ENCODE data around the gene SLC13A3. TPM values are rescaled to one million over a fixed set of nuclear protein-coding genes. Genes with fewer than 3 reads are reported as not detected.

Gene SLC13A3
- polyA plus RNA-seq, 1 donor, result 3.1 TPM

DNA sequence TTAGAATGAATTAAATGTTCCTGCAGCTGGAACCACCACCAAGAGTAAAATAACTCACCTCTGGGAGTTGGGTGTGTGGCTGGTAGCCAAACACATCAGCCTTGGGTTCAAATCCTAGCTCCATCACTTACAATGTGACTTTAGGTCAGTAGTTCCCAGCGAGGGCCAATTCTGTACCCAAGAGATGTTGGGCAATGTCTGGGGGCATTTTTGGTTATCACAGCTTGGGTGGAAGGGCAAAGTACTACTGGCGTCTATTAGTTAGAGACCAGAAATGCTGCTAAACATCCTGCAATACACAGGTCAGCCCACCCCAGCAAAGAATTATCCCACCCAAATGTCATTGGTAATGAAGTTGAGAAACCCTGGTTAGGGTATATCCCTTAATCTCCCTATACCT, 48.8 kb downstream of the SLC13A3 start:
- DNase-seq, result no peak

DNA sequence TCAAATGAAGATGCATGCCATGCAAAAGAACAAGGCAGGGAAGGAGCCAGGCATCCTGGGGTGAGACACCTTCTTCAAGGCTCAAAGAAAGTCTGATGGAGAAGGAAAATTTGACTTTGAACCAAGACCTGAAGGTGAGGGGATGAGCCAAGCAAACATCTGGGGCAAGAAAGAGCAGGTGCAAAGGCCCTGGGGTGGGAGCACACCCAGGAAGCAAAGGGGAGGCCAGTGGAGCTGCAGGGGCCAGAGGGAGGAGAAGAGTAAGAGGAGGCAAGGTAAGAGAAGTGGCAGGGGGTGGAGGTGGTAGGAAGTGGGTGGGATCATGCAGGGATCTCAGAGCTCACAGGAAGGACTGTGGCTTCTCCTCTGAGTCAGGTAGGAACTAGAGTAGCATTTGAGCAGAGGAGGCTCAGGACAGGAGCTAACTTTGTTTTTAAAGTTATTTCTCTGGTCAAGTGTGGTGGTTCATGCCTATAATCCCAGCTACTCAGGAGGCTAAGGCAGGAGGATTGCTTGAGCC, 49.6 kb downstream of the SLC13A3 start:
- no peak for DNase-seq

DNA sequence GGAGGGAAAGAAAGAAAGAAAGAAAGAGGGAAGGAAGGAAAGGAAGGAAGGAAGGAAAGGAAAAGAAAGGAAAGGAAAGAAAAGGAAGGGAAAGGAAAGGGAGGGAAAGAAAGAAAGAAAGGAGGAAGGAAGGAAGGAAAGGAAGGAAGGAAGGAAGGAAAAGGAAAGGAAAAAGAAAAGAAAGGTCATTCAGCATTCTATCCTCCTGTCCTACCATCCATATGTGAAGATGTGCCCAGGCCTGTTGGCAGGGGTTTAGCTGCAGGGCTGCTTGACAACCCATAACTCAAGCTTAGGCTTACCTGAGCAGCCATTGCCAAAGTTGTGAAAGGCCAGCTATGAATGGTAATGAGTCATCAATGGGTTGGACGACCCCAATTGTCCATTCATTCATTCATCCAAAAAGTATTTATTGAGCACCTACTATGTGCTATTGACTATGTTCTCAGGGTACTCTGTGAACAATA, 50.9 kb downstream of the SLC13A3 start:
- DNase-seq, result no peak

DNA sequence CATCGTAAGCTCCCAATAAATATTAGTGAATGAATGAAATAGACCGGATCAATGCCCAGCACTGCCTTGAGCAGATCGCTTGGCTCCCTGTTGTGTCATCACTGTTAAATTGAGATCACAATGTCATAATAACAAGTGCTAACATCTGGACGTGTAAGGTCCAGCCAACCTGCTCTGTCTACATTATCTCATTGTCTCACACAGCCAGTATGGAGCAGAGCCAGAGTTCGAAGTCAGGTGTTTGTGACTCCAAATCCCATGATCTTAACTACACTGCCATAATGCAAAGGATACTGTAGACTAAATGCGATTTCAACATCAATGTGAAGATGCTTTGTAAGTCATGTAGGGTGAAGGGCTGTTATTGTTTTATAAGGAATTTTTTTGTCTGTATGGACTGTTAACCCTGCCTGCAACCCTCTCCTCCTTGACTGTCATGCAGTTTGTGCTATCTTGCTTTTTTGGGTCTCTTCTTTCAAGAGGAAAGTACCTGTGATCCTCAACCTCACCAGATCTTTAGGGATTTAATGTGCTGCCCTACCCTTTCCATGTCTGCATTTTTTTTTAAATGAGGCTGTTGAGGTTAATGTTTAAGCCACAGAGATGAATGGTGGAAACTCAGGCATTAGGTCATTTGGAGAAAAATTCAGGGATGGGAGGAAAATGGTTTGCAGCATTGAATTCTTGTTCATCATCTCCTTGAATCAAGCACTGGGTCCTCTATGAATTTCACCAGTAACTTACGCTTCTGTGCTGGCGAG, 51.9 kb downstream of the SLC13A3 start:
- no peak for DNase-seq

DNA sequence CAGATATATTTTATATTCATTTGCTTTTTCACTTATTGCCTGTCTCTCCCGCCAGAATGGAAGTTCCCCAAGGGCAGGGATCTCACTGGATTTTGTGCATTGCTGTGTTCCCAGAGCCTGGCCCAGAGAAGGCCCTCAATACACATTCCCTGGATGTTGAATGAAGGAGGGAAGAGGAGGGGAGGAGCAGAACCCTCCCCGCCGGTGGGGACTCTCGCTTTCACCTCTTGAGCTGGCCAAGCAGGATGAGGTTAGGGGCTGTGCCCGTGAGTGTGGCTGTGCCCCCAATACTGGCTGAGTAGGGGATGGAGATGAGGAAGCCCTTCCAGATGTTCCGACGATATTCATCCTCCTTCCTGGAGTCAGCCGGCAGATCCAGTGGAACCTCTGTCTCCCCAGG, 55.3 kb downstream of the SLC13A3 start:
- DNase-seq, result no peak

DNA sequence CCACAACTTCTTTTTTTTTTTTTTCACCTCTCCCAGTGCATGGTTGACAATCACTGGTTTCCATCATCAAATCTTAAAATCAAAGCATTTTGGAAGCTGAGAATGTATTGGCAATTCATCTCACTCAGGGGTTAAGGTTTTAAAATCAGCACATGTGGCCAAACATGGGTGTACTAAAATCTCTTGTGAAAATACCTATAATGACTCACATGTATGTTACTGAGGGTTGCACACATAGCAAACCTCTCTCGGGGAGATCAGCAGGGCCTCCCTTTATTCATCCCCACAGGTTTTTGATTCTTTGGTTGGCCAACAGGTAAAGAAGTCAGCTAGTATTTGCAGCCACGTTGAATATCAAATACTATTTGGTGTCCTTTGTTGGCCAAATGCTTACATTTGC, 56.5 kb downstream of the SLC13A3 start:
- no peak for DNase-seq

DNA sequence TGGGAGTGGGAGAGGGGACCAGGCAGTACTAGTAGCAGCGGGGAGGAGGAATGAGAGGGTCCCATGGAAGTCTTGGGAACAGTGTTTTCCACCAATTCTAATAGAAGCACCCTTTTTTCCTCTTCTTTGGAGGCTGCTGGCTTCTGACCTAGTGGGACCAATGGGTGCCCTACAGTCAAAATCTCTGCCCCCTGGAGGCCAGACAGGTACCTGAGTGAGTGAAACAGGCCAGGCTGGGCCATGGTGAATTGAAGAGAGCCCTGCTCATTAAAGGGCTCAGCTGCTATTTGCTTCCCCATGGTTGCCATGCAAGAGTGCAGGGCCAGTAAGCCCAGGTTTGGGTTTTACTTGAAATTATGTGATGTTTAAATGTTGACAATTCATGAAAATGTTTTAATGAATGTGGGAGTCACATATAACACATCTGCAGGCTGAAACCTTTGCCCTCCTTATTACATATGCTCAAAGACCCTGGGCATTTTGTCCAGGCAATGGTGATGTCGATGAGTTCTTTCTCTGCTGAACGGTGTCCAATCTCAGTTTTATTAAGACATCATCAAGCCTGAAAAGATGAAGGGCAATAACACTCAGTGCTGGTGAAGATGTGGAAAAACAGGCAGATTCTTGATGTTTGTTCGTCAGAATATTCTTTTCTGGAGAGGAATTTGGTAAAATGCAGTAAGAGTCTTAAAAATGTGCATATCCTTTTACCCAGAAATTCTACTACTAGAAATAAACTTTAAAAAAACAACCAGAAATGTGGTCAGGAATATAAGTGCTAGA, 58.5 kb downstream of the SLC13A3 start:
- no peak for DNase-seq

DNA sequence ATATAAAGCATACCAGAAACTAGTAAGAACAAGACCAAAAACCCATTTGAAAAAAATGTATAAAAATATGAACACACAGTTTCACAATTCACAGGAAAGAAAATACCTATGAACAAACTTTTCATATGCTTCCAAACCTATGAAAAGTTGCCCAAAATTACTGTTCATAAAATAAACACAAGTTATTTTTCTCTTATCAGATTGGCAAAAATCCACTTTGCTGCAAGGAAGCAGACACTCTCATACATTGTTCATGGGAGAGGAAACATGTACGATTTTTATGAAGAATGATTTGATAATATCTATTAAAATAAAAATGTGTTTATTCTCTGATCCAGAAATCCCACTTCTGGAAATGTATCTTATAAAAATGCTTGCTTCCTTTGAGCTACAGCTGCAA, 60.8 kb downstream of the SLC13A3 start:
- DNase-seq, result no peak

DNA sequence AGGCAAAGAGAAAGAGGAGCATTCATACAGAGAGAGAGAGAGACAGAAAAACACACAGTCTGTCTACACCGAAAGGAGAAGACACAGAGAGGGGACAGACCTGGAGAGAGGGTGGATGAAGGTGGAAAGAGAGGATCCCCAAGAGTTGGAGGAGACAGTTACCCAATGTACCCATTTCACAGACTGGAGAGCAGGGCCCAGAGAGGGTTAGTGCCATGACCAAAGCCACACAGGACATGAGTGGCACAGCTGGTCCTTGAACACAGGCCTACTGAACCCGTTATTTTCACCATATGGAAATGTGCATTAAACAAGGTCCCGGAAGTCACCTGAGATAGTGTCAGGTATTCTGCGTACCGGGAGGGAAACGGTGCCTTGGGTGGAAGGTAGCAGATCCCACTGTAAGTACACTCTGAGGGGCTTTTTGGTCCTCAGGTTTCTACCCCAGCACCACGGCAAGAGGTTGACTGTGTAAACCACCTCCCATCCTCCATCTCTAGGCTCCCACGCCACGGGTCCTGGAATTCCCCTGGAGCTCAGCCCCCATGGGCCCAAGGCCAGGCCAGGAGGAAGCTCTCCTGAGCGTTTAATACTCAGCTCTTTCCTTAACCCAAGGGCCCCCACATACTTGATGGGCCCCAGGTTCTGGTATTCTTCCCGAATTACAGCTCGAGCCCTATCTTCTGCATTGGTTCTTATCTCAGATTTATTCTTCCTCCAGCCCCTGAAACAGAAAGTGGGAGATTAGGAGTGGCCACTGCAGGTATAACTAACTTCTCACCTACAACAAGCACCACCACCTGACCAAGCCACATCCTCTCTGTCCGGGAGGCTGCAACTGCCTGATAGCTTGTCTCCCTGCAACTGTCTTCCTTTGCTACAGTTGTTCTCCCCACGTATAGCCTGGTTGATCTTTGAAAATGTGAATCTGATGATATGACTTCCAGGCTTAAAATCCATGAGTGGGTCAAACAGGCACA, 62.4 kb downstream of the SLC13A3 start:
- no peak for DNase-seq

DNA sequence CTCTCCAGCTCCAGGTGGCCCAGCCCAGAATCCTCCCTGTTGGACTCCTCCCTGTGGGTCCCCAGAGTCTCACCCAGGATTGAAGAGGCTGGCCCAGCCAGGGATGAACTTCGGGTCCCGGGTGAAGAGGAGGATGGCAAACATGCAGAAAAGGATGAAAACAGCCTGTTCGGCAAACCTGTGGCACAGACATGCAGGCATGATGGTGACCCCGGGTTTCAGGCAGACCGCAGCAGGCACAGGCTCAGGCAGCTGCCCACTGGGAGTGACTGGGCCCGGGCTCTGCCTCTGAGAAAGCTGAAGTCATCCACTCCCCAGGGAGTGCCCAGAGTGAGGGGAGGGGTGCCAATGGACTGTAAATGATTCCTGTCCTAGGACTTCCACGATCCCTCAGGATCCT, 63.3 kb downstream of the SLC13A3 start:
- no peak for DNase-seq

DNA sequence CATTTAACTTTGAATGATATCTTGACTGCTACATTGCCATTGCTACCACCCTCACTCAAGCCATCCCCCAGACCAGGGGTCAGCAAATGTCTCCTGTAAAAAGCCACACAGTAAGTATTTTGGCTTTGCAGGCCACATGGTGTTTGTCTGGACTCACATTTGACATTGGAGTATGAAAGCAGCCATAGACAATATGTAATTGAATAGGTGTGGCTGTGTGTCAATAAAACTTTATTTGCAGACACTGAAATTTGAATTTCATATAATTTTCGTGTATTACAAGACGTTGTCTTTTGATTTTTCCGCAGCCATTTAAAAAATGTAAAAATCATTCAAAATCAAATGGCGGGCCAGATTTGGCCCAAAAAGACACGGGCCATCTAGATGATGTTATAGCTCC, 64.5 kb downstream of the SLC13A3 start:
- DNase-seq, result no peak

DNA sequence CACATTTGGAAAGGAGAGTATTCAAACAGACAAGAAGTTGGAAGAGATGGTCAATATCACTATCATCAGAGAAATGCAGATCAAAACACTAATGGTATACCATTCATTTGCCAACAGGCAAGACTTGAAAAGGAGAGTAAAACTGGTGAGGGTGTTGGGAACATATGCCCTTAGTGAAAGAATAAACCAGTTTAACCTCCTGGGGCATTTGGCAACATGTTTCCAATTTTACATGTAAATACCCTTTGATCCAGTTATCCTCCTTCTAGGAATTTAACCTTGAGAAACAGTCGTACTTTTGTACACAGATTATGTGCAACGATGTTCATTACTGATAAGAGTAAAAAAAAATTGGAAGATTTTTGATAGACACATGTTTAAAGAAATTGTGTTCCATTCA, 66.8 kb downstream of the SLC13A3 start:
- DNase-seq, result no peak

DNA sequence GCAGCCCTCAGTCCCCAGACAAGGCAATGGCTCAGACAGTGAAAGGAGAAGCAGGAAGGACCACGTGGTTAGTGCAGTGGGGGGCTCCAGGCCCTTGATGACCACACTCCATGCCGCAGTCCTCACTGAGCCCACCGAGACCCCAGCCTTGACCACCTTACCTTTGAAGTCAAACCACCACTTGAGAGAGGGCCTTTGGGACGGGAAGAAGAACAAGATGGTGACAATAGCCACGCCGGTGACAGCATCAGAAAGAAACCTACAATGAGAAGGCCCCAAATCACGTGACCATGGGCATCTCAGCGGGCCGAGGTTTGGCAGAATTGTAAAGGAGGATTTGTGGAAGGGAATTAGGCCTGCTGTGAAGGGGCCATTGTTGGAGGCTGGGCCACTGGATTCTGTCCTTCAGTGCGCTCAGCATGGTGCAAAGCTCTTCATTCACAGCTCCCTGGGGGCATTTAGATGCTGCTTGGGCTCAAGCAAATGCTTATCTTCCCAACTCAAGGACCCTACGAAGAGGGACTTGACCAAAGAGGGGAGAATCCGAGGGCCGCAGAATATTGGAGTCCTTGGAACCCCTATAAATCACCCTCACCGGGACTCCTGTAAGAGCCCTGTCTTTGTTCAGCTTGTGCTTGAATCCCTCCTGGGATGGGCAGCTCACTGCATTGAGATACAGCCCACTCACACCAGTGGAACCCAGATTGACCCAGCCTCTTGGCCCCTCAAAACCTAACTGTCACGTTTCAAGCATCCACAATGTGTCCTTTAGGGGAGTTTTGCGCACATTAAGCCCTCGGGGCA, 67.6 kb downstream of the SLC13A3 start:
- no peak for DNase-seq

DNA sequence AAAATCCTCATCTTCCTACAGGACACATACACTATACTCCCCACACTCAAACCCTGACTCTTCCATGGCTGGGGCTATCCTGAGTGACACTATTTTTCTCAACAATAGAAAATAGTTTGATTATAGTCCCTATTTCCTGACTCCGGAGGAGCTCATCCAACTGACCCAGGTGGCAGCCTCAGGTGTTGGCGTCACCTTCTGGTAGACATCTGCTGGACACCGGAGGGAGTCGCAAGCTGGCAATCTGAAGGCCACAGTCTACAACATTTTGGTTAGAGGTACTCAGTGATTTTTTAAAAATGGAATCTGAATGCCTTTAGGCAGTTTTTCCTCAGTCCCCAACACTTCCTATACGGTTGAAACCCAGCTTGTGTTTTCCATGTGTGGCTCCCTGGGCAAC, 68.6 kb downstream of the SLC13A3 start:
- no peak for DNase-seq

DNA sequence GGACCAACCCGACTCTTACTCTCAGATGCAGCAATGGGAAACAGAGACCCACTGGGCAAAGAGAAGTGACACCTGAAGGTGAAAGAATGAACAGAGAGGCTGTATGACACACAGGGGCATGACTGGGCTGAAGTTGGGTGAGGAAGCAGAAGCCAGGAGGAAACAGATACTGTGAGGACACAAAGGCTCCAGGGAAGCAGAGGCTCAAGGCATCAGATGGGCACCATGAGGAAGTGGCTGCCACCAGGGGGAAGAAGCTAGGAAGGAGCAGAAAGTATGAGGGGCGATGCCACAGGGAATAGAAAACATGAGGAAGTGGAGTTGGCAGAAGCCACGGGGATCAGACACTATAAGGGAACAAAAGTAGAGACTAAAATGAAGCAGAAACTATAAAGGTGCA, 69.9 kb downstream of the SLC13A3 start:
- no peak for DNase-seq

DNA sequence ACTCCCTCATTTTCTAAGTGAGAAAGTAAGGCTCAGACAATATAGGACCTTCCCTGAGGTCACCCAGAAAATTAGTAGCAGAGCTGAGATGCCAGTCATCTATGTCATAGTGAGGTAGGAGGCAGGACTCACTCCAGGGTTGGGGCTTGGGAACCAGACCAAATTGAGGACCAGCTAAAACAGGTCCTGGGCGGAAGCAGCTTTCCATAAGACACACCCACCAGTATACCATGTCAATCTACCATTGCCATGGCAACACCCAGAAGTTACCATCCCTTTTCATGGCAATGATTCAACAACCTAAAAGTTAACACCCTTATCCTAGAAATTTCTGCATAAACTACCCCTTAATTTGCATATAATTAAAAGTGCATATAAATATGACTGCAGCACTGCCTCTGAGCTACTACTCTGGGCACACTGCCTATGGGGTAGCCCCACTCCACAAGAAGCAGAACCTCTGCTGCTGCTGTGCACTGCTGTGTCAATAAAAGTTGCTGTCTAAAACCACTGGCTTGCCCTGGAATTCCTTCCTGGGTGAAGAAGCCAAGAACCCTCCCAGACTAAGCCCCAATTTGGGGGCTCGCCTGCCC, 70.5 kb downstream of the SLC13A3 start:
- DNase-seq, result no peak

DNA sequence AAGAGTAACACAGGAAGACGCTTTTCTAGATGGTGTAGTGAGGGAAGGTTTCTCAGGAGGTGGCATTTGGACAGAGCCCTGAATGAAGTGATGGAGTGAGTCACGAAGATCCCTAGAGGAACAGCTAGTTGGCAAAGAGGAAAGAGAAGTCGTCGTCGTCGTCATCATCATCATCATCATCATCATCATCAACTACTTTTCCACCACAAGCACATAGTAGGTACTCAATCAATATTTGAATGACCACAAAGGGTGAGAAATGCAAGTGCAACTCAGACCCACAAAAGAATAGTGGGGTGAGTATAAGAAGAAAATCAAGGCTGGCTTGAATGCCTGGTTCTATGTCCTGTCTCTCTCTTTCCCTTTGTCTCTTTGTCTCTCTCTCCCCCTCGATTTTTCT, 72.5 kb downstream of the SLC13A3 start:
- no peak for DNase-seq

DNA sequence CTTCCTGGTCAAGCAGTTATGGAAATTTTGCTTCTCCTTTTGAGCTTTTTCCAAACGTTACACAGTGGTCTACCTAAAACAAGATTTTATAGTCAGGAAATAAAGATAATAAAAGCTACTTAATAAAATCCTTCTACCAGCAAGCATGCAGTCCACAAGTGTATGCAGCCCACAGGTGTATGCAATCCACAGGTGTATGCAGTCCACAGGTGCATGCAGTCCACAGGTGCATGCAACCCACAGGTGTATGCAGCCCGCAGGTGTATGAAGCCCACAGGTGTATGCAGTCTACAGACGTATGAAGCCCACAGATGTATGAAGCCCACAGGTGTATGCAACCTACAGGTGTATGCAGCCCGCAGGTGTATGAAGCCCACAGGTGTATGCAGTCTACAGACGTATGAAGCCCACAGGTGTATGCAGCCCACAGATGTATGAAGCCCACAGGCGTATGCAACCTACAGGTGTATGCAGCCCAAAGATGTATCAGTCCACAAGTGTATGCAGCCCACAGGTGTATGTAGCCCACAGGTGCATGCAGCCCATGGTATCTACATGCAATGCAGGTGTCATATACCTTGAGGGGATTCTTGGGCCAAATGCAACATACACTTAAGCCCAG, 74.4 kb downstream of the SLC13A3 start:
- no peak for DNase-seq

DNA sequence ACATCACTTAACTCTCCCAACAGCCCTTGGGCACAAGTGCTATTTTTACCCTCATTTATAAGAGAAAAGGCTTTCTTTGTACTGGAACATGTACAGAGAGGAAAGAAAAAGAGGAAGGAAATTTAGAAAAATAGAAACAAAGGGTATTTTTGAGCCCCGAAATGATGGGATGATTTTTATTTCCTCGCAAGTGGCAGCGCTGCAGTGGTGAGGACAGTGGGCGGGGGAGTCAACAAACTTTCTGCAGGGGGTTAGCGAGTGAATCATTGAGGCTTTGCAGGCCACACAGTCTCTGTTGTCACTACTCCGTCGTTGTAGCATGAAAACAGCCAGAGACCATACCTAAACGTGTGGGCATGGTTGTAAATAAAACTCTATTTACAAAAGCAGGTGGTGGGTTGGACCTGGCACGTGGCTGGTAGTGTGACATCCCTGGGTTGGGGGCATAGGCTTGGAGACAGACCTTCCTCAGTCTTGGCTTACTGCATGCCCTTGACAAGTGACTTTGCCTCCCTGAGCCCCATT, 75.3 kb downstream of the SLC13A3 start:
- no peak for DNase-seq

DNA sequence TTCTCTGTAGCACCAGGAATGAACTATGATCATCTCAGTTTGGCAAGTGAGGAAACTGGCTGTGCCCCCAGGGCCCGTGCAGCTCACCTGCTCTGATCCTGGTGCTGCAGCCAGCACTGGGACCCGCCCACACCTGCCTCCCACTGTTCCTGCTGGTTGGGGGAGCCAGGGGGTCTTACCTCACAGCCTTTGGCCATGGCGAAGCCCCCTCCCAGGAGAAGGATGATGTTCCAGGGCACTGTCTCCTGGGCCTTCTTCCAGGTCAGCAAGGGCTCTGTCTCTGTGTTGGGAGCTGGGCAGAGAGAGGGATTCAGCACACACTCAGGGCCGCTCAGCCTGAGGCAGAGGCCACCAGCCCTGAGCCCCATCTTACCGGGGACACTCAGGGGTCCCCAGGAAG, 75.9 kb downstream of the SLC13A3 start:
- DNase-seq, result no peak
